ENCODE measurements around the gene FAM124B.
A peak's percentile ranks its signal among the peaks of the same experiment; 100 is the strongest.

The FAM124B gene, protein sequence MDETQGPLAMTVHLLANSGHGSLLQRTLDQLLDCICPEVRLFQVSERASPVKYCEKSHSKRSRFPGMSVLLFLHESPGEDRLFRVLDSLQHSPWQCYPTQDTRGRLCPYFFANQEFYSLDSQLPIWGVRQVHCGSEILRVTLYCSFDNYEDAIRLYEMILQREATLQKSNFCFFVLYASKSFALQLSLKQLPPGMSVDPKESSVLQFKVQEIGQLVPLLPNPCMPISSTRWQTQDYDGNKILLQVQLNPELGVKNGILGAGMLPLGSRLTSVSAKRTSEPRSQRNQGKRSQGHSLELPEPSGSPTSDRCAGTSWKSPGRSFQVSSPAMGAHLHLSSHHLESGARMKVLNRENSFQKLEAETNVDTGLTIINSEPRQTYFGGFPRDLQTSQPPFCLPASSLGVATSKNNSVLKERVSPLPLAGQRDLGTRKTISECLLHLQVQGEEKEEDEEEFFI

DNA sequence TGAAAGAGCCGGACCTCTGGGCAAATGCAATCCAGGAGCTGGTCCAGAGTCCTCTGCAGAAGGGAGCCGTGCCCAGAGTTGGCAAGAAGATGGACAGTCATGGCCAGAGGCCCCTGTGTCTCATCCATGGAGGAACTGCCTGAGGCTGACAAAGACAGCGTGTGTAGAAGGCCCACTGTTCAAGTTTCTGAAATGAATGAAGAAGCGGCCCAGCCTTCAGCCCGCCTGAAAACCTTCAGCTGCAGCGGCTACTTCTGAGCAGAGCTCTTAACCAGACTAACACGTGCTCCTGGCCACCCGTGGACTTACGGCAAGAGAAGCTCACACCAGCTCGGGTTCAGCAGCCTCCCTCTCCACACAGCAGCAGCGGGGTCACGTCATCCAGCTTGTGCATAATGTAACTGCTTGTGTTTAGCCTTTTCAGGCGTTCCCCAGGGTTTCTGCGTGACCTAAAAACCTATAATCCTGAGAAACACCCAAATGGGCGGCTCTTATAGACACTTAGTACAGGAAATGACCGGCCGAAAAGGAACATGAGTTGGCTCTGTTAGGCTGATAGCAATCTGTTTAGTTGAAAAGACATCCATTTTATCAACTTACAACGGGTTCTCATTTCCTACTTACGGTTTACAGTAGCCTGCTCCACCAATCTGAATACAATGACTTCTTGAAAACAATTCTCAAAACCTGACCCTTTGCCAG lies at the start of gene FAM124B:
FAM124B (minus strand) TSS at position 467 of the 702 bp plus-strand sequence; CDS start at position 128, 339 bp downstream.
- DNase-seq = peak in 34 of 51 donors; percentile 1 to 60 (median 16)

DNA sequence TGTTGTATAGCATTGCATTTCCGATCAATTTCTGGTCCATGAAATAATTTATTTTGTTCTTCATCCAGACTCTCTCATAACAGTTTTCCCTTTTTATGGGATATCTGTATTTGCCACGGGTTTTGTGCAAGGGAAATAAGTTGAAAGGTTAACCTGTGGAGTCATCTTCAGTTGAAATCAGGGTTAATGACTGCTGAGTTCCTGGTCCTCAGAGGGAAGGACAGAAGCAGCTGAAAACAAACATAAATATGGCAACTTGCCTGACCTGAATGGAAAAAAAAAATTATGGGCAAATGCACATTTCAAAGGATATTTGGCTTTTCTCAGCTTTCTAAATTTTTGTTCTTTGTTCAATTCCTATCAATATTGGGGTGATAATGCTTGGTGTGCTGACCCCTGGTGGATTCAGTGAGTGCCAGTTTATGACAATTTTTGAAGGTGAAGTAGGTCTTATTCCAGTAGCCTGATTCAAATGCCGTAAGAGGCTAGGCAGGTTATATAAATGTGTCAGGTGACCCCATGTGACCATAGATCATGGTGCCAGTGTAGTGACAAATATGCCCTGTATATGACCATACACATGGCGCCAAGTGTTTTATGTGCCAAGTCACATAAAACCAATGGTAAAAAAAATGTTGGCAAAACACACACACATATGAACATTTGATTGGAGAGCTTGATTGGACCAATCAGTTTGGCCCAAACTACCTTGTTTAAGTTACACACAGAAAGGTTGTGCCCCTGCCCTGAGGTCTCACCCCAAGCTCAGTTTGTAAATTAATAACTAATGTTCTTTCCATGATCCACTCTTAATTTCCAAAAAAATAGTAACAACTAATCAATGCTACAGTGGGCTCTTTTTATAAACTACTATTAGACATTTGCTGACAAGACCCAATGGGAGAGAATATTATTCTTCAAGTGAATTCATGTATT lies 47.6 kb upstream of the FAM124B start:
- no peak for DNase-seq

DNA sequence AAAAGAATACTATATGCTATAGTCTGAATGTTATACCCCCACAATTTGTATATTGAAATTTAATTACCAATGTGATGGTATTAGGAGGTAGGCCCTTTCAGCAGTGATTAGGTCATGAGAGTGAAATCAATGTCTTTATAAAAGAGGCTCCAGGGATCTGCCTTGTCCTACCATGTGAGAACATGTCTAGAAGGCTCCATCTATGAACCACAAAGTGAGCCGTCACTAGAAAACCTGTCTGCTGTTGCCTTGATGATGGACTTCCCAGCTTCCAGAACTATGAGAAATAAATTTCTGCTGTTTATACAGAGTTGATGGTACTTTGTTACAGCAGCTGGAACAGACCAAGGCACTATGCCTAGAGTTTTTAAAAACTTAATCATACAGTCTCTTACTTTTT lies 46.3 kb upstream of the FAM124B start:
- DNase-seq = no peak

DNA sequence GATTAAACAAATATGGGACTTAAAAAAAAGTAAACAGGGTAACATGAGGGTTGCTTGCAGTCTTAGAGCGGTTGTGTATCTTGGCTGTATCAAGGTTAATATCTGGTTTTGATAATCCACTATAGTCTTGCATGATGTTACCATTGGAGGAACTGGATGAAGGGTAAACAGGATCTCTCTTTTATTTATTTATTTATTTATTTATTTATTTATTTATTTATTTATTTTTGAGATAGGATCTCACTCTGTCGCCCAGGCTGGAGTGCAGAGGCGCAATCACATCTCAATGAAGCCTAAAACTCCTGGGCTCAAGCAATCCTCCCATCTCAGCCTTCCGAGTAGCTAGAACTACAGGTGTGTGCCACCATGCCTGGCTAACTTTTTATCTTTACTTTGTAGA lies 42.9 kb upstream of the FAM124B start:
- DNase-seq = no peak

DNA sequence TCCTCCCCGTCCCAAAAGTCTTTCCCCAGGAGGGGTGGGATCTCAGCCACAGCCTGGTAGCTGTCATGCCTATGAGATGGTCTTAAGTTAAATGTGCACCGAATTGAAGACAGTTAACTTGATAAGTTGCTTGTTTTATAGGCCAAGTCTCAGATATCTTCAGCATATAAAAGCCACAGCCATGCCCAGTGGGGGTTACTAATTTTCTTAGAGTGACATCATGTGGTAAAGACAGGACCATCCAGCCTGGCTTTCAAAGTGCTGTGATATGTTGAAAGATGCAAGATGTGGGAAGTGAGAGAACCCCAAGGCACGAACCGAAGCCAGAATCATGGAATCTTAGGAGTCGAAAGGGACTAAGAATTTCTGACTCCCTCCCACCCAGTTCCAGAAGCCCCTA lies 42.1 kb upstream of the FAM124B start:
- no peak for DNase-seq

DNA sequence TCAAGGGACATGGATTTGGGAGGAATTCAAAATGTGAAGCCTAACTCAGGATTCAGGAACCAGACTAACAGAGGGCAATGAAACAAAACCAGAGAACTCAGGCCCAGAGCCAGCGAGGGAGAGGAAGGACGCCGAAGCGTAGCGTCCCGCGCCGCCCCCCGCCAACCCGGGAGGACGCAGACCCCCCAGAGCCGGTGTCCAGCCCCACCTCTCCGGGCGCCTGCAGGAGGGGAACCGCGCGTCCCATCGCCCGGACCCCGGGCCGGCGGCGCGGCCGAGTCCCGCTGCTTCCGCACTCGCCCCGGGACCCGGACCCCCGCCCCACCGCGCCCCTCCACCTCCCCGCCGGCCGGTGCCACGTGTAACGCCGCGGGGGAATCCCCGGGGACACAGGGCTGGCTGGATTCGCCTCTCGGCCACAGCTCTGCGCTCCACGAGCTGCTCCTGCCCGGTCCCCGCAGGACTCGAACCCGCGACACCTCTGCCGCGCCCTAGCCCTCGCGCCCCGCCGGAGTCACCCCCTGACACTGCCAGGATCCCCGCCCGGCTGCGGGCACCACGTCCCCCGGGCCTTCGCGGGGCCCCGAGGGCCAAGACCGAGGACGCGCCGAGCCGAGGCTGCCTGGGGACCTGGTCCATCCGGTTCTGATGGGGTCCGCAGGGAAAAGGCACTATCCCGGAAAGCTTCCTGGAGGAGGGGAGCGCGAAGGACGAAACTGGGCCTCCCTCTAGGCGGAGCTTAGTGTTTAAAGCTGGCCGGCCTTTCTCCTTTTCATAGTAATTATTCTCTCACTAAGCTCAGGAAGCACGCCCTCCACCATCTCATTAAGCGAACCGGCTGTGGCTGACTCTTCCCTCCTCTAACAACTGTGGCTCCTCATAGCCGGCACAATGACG lies 40.4 kb upstream of the FAM124B start:
- no peak for DNase-seq

DNA sequence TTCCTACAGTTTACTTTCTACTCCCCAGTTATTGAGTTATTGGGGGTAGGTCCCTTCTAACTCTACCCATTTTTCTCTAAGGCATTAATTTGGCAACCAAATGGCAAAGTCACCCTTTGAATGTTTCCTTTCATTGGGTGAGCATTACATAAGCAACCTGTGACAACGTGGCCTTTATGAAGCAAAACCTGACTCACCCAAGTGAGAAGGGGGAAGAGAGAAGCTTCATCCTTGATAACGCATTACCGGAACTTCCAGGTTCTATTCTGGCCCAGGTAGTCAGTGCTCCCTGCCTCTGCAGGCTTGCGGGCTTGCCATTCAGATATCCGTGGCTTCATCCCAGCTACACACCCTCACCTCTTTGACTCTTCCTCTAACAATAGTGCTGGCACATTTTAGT lies 39.1 kb upstream of the FAM124B start:
- DNase-seq = no peak

DNA sequence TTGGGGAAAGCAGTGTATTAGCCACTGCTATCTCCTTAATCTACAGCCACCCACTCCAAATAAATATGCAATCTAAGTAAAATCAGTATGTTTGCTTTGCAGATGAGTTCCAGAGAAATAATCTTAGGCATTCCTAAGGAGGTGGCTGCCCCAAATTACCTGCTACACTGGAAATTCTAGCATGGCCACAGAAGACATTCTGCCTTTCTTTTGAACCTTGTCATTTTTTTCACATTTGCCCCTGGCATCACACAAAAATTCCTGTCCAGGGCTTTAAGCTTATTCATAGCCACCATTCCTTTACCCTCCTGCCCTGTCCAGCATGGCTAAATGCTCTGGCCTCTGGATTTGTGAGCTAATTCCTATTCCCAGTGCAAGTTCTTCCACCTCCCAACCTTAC lies 36.8 kb upstream of the FAM124B start:
- no peak for DNase-seq

DNA sequence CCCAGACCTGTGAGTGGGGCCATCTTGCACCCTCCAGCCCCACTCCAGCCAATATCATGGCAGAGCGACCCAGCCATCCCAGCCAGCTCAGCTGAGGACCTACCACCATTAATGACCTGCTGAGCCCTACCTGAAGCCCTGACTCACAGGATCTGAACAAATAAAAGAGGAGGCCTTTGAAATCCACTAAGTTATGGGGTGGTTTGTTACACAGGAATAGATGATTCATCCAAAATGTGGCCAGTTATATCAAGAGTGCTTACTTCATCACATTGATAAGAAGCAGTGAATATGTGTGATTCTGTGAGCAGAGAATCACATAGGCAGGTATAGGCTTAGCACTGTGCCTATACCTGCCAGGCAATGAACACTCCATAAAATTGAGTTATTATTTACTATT lies 34.7 kb upstream of the FAM124B start:
- DNase-seq = no peak

DNA sequence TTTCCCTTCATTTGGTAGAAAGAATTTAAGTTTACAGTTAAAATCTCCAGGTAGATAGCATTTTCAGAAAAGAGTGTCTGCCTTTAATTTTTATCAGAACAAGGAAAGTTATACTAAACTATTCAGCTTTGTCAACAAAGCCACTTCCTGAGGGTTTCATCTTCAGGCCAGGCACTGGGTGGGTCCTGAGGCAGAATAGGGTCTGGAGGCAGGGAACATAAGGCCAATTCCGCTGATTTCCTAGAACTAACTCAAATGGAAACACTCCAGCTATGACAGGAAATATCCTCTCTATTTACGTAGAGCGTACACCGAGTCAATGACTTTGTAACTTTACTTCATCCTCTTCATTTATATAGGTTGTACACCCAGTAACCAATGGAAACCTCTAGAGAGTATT lies 32.7 kb upstream of the FAM124B start:
- no peak for DNase-seq

DNA sequence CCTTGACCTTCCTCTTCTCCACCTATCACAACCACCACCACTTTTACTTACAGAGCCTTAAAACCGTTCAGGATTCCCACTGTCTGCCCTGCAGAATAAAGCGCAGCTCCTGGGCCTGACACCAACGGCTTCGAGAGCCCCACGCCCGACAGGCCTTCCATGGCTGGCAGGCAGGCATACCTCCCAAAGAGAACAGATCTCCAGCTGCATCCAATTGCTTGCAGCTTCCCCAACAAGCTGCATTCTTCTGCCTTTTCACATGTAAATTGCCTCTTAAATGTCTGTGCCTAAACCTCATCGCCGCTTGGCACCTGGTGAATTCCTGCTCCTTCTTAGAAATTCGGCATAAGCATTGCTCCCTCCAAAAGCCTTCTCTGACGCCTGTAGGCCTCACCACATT lies 31.5 kb upstream of the FAM124B start:
- DNase-seq = no peak

DNA sequence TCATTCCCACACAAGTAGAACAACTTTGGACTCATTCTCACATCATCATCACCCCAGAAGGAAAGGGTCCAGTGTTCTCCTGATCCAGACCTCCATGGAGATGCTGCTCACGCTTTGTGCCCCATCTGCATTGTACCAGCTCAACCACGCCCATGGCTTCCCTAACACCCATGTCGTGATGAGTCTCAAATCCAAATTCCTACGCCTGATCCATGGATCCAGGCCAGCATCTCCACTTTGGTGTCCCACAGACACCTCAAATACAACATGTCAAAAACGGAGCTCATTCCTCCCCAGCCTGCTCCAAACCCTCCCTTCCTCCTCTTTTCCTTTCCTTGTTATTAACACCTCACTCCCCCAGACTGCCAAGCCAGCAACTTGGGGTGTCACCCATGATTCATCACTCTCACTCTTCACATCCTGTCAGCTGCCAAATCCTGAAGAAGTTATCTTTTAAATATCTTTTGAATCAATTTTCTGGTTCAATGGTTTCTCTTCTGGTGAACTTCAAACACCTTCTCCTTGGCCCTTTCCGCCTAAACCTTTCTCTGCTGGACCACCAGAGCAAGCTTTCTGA lies 30.2 kb upstream of the FAM124B start:
- DNase-seq = peak in 1 of 51 donors; percentile 8

DNA sequence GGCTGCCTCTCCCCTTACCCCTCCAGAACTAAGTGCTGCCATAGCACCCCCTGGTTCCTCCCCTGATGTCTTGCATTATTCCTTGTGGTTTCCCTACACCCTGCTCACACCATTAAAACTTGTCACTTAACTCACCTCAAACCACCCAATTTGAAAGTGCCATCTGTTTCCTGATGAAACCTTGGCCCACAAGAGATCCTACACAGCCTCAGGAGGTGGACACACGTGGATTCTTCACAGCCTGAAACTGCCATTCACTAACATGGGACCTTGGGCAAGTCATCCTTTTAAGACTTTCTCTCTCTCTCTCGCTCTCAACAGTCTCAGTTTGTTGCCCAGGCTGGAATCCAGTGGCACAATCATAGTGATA lies 27.5 kb upstream of the FAM124B start:
- no peak for DNase-seq

DNA sequence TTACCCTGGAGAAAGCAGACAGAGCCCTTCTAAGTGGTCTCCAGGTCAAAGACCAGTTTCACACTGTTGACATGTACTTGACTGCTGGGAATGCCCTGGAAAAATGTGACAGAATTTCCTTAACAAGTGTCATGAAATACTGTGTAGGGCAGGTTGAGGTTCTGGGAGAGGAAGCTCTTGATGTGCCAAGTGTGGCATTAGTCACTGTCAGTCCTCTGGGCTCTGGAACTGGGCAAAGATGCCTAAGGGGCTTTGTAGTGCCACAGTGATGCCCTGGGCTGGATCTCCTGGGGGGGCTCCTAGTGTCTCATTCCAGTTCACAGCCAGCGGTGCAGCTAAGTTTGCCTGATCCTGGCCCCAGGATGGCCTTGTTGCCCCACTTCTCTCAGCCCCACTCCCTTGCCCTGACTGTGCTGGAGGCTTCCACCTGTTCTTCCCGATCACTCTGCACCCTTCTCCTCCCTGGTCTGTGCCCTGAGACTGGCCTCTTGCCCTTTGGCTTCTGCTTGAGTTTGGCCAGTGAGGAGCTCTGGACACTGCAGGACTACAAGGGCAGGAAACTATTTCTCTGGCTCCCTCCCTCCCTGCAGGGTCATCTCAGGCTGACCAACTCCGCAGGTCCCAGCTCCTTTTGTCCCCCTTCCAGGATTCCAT lies 27.0 kb upstream of the FAM124B start:
- no peak for DNase-seq

DNA sequence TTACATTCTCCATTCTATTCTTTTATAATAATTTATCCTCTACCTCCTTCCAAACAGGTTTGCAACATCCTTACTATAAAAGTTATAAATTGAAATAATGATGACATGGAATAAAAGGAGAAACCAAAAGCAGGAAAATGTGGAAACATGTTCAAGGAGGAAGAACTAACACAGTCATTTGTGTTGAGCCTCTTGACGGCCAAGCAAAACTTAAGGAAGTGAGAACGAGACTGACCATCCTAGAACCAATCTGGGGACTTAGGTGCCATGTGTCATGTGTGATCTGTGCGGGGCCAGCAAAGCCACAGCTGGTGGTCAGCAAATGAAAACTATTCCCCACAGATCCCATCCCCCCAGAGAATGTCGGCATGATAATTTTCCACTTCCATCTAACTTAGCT lies 25.6 kb upstream of the FAM124B start:
- DNase-seq = no peak

DNA sequence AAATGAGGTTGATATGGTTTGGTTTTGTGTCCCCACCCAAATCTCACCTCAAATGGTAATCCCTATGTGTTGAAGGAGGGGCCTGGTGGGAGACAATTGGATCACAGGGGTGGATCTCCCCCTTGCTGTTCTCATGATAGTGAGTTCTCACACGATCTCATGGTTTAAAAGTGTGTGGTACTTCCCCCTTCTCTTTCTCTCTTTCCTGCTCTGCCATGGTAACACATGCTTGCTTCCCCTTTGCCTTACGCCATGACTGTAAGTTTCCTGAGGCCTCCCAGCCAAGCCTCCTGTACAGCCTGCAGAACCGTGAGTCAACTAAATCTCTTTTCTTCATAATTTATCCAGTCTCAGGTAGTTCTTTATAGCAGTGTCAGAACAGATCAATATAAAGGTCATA lies 24.7 kb upstream of the FAM124B start:
- no peak for DNase-seq

DNA sequence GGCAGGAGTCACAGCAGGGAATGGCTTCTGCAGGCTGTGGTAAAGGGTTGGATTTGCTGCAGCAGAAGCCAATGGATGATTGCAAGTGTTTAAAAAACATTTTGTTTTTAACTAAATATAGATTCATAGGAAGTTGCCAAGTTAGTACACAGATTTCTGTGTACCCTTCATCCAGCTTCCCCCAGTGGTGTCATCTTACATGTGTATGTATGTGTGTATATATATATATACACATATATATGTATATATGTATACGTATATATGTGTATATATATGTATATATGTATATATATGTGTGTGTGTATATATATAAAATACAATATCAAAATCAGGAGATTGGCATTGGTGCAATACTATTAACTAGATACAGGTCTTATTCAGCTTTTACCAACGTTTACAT lies 19.2 kb upstream of the FAM124B start:
- DNase-seq = no peak

DNA sequence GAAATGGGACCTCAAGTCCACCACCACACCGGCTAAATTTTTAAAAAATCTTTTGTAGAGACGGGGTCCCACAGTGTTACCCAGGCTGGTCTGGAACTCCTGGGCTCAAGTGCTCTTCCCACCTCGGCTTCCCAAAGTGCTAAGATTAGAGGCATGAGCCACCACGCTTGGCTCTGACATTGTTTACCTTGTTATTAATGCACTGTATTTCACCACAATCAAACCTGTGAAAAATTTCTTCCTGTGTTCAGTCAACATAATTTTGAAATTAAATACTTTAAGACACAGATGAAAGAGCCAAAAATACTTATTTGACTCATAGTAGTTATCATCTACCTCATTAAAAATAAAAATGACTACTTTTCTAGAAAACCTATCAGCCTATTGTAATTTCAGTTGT lies 16.0 kb upstream of the FAM124B start:
- DNase-seq = no peak

DNA sequence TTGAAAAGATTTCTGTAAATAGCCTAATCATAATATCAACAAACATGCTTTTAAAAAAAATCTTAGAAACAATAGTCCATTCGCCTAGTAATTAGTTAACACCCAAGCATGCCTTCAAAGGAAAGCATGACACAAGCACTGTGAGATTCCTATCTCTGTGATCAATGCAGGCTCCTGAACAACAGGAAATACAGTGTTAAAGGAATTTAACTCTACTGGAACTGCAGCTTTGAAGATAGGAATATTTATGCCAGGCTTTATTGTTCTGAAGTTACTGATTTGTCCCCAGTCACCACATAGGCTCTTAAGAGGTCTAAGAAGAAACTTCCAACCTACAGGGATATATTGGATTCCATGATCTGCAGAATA lies 15.4 kb upstream of the FAM124B start:
- no peak for DNase-seq

All from hypothalamus (tissue), 51 donors.